GM21717 (cell line): ENCODE data around the gene NUTM1.
A peak's percentile ranks its signal among the peaks of the same experiment; 100 is the strongest.

Experiments
- ATAC-seq: cut with Tn5 transposase; IDR thresholded peaks from one replicate; pipeline ENCODE4 v1.9.1; 2021; ENCODE audit warnings: mild to moderate bottlenecking, moderate library complexity; ENCODE audit not compliant: unreplicated experiment

The NUTM1 gene, protein sequence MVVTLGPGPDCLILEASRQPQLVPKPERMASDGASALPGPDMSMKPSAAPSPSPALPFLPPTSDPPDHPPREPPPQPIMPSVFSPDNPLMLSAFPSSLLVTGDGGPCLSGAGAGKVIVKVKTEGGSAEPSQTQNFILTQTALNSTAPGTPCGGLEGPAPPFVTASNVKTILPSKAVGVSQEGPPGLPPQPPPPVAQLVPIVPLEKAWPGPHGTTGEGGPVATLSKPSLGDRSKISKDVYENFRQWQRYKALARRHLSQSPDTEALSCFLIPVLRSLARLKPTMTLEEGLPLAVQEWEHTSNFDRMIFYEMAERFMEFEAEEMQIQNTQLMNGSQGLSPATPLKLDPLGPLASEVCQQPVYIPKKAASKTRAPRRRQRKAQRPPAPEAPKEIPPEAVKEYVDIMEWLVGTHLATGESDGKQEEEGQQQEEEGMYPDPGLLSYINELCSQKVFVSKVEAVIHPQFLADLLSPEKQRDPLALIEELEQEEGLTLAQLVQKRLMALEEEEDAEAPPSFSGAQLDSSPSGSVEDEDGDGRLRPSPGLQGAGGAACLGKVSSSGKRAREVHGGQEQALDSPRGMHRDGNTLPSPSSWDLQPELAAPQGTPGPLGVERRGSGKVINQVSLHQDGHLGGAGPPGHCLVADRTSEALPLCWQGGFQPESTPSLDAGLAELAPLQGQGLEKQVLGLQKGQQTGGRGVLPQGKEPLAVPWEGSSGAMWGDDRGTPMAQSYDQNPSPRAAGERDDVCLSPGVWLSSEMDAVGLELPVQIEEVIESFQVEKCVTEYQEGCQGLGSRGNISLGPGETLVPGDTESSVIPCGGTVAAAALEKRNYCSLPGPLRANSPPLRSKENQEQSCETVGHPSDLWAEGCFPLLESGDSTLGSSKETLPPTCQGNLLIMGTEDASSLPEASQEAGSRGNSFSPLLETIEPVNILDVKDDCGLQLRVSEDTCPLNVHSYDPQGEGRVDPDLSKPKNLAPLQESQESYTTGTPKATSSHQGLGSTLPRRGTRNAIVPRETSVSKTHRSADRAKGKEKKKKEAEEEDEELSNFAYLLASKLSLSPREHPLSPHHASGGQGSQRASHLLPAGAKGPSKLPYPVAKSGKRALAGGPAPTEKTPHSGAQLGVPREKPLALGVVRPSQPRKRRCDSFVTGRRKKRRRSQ

GRCh38 chr15:34342737-34343575, at the start of gene NUTM1, which contains the start of gene NOP10:
Gene NUTM1, plus strand, starts transcription at chr15:34343315. Its CDS starts 382 bp downstream, at chr15:34343697.
Gene NOP10, minus strand, starts transcription at chr15:34343136. Its CDS starts 63 bp downstream, at chr15:34343073.
- ATAC-seq: peak; percentile 82

DNA sequence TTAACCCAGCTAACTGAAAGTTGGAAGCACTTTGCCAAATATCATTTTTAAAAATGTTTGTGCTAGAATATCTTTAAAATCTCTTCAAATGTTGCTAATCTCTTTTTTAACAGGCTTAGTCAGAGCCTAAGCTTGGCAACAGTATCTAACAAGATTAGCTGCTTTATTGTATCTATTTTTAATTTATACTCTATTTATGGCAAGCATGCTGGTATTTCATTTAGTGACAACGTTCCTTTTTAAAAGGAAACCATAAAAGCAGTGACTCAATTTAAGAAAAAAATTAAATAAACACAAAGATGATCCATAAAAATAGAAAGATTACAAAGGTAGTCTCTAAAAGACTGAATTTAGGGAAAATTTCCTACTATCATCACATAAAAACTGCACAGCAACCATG, 46.1 kb upstream of the NUTM1 start:
- ATAC-seq: no peak

DNA sequence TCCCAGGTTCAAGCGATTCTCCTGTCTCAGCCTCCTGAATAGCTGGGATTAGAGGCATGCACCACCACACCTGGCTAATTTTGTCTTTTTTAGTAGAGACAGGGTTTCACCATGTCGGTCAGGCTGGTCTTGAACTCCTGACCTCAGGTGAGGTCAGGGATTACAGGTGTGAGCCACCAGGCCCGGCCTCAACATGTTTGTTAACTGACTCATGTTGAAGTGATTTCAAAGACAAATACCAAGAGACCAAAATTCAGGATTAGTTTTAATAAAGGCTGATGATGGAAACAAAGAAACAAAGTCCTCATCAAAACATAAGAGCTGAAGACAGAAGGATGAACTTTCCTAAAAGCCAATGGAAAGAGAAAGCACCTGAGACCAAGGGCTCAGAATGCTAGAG, 42.1 kb upstream of the NUTM1 start:
- no peak for ATAC-seq

GRCh38 chr15:34304613-34305012, 38.5 kb upstream of the NUTM1 start:
- ATAC-seq: no peak

GRCh38 chr15:34311563-34311962, 31.6 kb upstream of the NUTM1 start:
- ATAC-seq: no peak

DNA sequence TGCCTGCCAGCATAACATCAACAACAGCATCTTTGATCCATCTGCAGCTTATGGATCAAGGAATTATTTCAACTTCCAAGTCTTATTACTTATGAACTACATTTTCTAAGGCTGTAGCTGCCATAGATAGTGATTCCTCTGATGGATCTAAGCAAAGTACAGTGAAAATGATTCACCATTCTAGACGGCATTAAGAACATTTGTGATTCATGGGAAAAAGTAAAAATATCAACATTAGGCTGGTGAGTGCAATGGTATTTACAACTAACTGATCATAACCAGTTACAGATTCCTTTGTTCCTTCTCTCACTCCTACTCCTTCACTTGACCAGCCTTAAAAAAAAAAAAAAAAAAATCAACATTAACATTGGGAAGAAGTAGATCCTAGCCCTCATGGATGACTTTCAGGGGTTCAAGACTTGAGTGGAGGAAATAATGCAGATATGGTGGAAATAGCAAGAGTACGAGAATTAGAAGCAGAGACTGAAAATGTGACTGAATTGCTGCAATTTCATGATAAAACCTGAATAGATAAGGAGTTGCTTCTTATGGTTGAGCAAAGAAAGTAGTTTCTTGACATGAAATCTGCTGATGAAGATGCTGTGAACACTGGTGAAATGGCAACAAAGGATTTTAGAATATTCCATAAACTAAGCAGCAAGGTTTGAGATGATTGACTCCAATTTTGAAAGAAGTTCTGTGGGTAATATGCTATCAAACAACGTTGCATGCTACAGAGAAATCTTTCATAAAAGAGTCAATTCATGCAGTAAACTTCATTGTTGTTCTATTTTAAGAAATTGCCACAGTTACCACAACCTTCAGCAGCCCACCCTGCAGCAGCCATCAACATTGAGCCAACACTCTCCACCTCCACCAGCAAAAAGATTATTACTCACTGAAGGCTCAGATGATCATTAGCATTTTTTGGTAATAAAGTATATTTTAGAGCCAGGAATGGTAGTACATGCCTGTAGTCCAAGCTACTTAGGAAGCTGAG, 28.3 kb upstream of the NUTM1 start:
- ATAC-seq: no peak

DNA sequence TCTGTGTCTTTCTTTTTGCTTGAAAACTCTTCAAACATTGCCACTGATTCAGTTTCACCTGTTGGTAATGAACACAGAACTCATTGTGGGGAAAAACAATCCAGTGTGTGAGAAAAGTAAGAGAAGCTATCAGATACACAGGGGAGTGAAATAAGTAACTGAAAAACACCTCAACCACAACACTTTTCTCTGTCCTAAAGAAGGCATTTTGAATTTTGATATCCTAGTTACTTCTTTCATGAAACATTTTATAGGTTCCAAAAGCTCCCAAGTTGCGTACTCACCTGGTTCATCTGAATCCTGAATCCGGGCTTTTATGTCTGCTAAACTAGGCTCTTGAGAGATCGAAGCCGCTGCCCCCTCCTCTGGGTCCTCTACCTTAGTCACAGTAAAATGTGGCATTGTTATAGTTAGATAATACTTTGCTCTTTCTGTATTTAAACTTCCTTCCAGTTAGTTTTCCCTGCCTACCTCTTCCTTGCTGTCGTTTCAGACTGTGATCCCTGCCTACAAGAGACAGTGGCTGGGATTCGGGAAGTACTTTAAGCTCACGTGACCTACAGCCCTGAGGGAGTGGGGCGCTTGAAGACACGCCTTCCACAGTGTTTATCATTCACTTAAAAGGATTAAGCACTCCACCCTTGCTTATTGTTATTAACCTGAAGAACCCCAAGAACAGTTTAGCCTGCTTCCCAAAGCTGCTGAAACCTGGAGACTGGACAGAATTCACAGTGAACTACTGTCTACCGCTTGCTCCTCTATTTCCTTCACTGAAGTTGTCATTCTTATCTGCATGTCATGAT, 24.6 kb upstream of the NUTM1 start:
- peak; percentile 57 for ATAC-seq

- ATAC-seq: no peak
Measured at GRCh38 chr15:34323217-34323616, 19.9 kb upstream of the NUTM1 start.

DNA sequence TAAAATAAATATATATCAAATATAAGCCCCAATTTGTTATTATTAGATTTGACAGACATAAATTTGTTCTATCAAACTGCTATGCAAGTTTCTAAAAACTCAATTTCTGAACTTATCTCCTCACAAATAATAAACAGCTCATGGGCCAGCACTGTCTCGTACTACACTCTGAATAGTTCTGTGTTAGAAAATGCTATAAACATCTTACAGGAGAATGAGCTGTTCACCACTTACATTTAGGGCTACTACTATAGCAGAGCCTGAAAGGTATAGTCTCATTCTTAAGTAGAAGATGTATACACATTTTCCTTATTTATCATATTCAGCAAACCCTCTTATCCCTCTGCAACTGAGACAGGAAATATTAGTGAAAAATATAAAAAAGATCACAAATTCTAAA, 18.2 kb upstream of the NUTM1 start:
- ATAC-seq: no peak

- no peak for ATAC-seq
Measured at GRCh38 chr15:34325368-34325767, 17.7 kb upstream of the NUTM1 start.

DNA sequence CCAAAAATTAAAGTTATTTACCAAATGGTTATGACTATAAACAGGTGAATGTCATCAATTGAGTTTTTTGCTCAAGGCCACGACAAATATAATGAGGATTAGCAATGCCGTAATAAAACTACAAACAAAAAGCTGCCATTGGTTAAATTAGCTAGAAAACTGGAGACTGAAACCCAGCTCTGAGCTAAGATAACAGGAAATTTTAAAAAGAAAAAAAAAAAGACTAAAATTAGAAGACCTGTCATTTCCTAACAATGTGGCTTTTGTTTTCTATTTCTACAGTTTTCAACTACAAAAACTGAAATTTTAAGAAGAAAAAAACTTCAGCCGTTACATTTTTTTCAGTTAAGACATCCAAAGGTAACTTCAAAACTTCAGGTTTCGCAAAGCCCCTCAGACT, 15.2 kb upstream of the NUTM1 start:
- ATAC-seq: no peak

- no peak for ATAC-seq
Measured at GRCh38 chr15:34329006-34329405, 14.1 kb upstream of the NUTM1 start.

GRCh38 chr15:34330279-34330678, 12.8 kb upstream of the NUTM1 start:
- no peak for ATAC-seq

- ATAC-seq: no peak
Measured at GRCh38 chr15:34331809-34332208, 11.3 kb upstream of the NUTM1 start.

DNA sequence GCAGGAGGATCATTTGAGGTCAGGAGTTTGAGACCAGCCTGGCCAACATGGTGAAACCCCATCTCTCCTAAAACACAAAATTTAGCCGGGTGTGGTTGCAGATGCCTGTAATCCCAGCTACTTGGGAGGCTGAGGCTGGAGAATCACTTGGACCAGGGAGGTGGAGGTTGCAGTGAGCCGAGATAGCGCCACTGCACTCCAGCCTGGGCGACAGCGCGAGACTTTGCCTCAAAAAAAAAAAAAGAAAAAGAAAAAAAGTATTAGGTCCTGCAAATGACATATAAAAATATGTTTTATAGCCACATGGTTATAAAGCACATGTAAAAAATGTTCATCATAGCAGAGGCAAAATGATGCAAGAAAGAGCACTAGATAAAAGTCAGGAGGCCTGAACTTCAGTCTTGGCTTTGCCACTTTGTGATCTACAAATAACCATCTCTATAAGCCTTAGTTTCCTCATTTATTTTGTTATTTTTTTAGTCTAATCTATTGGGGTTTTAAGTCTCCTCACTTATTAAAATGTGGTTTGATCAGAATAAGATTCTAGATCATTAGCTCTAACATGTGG, 10.5 kb upstream of the NUTM1 start:
- ATAC-seq: no peak

DNA sequence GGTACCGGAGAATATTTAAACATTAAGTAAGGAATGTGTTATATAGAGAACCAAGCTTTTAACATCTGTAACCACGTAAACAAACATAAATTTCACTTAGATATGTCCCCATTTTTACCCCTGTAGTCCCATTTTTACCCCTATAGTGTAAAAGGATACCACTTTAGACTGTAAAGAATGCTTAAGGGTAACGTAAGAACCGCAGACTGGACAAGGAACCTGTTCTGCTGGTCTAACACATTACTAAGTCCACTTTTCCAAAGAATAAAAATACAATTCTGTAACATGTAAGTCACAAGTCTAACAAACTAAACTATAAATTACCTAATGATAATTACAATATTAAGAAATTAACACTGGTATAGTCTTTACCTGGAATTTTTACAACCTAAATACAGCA, 8.4 kb upstream of the NUTM1 start:
- no peak for ATAC-seq

DNA sequence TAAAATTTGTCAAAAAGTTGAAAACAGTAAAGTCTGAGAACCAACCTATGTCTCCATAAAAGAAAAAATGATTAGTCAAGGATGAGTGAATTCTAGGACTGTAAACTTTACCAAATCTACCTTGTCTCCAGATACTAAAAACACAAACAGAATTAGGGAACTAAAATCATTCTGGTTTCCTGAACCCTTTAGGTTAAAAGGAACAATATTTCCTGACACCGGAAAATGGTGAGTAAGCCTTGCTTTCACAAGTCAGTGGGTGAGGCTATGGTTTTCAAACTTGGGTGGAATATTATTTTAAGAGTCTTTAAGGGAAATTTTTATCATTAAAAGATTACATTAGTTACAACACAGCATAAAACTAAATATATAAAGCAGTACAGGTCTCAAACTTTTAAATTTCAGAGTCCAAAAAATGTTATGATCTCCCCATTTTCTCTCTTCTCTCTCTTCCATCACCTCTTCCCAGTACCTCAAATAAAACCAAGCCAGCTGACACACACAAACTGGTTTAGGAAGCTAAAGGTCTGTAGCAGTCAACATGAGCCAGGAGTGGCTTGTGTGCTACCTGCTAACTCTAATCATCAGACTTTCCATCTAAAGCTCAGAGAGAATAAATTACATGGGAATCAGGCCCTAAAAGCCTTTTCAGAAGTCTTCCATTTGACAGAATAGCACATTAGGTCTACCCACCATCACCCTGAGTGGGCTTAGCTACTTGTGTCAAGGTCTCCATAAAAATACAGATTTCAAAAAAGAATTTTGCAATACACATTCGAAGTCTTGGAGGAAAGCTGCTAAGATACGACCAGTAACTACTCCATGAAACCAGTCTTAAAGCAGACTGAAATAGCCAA, 7.7 kb upstream of the NUTM1 start:
- no peak for ATAC-seq
